Sigmoid colon (tissue), 7 donors: ENCODE data around the gene PTPN1. TPM values are rescaled to one million over a fixed set of nuclear protein-coding genes. Genes with fewer than 3 reads are reported as not detected.
"Not testable (repeated sequence)": the region's sequence is repeated elsewhere in the genome, so short reads cannot be mapped to it uniquely, and the experiment has no call there.

Experiments used
- DNase-seq: peaks from one replicate; pipeline ENCODE4 v3.0.0-alpha.2; 2019
- H3K27ac ChIP-seq, 4 donors: fragments of 200-600 bp; sonication (generic); one replicate each; pipeline ENCODE4 v1.5.1; 2016 to 2019; ENCODE audit warnings: mild to moderate bottlenecking in 1 of 4
- H3K27me3 ChIP-seq, 3 donors: fragments of 200-600 bp; sonication (generic); one replicate each; pipeline ENCODE4 v1.5.1; 2019; ENCODE audit warnings: mild to moderate bottlenecking in 1 of 3
- H3K36me3 ChIP-seq, 4 donors: fragments of 200-600 bp; sonication (generic); one replicate each; pipeline ENCODE4 v1.5.1; 2016 to 2019
- H3K4me1 ChIP-seq, 4 donors: fragments of 200-600 bp; sonication (generic); one replicate each; pipeline ENCODE4 v1.5.1; 2017 to 2019
- H3K4me3 ChIP-seq, 4 donors: fragments of 200-600 bp; sonication (generic); one replicate each; pipeline ENCODE4 v1.5.1; 2017 to 2019; ENCODE audit warnings: mild to moderate bottlenecking in 2 of 4, moderate library complexity in 1 of 4
- H3K9me3 ChIP-seq, 4 donors: fragments of 200-600 bp in 3 of 4; sonication (generic) in 3 of 4; one replicate each; pipeline versions ENCODE4 v1.5.1 to v1.6.1; 2013 to 2019
- CTCF ChIP-seq, 4 experiments: fragments of 450-650 bp in 3 of 4; fragments of 200-600 bp in 1 of 4; IDR thresholded peaks; one replicate each; pipeline ENCODE4 v1.5.1; 2016 to 2019; ENCODE audit warnings: antibody characterized with exemption in 4 of 4, mild to moderate bottlenecking in 3 of 4, moderate library complexity in 2 of 4
- EP300 ChIP-seq, 4 donors: sonication (generic); formaldehyde crosslinking; IDR thresholded peaks; one replicate each; pipeline ENCODE4 v1.6.1; 2017; ENCODE audit warnings: antibody characterized with exemption in 4 of 4
- POLR2A ChIP-seq, 2 donors: fragments of 450-650 bp; IDR thresholded peaks; one replicate each; pipeline ENCODE4 v1.6.1; 2016; ENCODE audit warnings: antibody characterized with exemption in 2 of 2, mild to moderate bottlenecking in 2 of 2, moderate library complexity in 2 of 2
- POLR2AphosphoS5 ChIP-seq, 4 donors: sonication (generic); formaldehyde crosslinking; IDR thresholded peaks; one replicate each; pipeline ENCODE4 v1.6.1; 2017; ENCODE audit warnings: antibody characterized with exemption in 4 of 4
- WGBS, 2 donors: extraction: QIAGEN DNeasy Blood & Tissue Kit; methylation state at CpG; one replicate each; pipeline ENCODE4 v1.1.7; 2013; 5-methylcytosine and 5-hydroxymethylcytosine counted together
- intact Hi-C: fragments of 100-400 bp; cut with DNase I; formaldehyde crosslinking; loops from one replicate; pipeline ENCODE4 v1.15.1; 2023
- polyA plus RNA-seq, 3 donors: library from polyadenylated mRNA; stranded (reverse); fragments of 200-250 nt; gene quantifications; one replicate each; pipeline ENCODE4 v1.2.3, GENCODE V29; 2013
- total RNA-seq, 4 donors: library from RNA; depleted of rRNA; stranded (reverse); fragments of >200 nt; gene quantifications; one replicate each; pipeline ENCODE4 v1.1.0, GENCODE V29; 2016
- donor health status: healthy with polysubstance abuse.
- donor health status: Bipolar disorder and iron deficiency.
- donor health status: healthy.

Gene PTPN1
- total and polyA plus RNA-seq, 7 donors = 14.4 to 41.5 (median 23.6) TPM

- Histone ChIP-seq H3K9me3 (peaks cover 0 to 6% (median 4%) of the 10 kb centered on the region in 4 donors), H3K4me3 (no peak overlapping the region), H3K36me3 (no peaks in the 10 kb centered on the region), H3K27ac (no peak overlapping the region), H3K27me3 (no peaks in the 10 kb centered on the region), H3K4me1 (no peaks in the 10 kb centered on the region)
- DNase-seq = no peak
- intact Hi-C loops = no loop called here
- no peak for TF ChIP-seq CTCF (IDR thresholded peaks at IDR 0.05)
- no peak for TF ChIP-seq POLR2A (IDR thresholded peaks at IDR 0.05)
- TF ChIP-seq EP300 (IDR thresholded peaks at IDR 0.05) = no peak
- 95 to 97% methylated on average over 1 of the region's 1 CpG for WGBS, 2 donors
Measured at GRCh38 chr20:50618537-50618936, 108.4 kb downstream of the PTPN1 start.

DNA sequence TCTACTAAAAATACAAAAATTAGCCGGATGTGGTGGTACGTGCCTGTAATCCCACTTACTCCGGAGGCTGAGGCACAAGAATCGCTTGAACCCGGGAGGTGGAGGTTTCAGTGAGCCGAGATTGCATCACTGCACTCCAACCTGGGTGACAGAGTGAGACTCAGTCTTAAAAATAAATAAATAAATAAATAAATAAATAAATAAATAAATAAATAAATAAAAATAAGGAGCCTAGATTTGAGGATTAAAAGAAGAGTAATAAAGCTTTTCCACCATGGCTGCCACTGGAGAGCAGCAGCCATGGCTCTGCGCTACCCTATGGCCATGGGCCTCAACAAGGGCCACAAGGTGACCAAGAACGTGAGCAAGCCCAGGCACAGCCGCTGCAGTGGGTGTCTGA, 110.3 kb downstream of the PTPN1 start:
- H3K27ac ChIP-seq, intact Hi-C loops, H3K27me3 ChIP-seq, H3K36me3 ChIP-seq, H3K9me3 ChIP-seq, DNase-seq, H3K4me3 ChIP-seq, H3K4me1 ChIP-seq: not testable (repeated sequence)
- 96 to 97% methylated on average over 9 of the region's 9 CpGs for WGBS, 2 donors

DNA sequence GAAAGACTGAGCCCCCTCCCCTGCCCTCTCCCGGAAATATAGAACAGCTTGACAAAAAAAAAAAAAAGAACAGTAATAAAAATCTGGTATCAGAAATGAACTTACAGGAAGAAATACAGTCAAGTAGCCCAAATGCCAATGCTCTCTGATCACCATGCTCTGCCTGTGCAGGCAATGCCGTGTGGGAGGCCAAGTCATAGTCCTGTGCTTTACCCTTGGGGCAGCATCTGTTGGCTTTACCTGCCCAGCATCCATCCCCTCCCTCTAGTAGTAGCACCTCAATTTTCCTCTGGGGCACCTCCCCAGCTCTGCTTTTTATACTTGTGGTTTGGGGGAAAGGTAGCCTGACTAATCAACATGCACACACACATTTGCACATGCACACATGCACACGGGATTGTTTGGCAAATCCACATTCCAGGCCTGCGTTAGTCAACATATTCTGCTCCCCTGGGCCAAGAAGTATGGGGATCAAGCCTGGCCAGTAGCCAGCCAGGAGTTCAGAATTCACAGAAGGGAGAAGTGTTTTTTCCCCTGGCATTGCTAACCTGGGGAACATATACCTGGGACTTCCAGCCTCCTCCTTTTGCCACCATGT, 111.0 kb downstream of the PTPN1 start:
- Histone ChIP-seq H3K9me3 (peaks cover 0 to 6% (median 4%) of the 10 kb centered on the region in 4 donors), H3K36me3 (no peaks in the 10 kb centered on the region), H3K4me3 (no peak overlapping the region), H3K27ac (no peak overlapping the region), H3K4me1 (peaks cover 0 to 7% (median 2%) of the 10 kb centered on the region in 4 donors), H3K27me3 (no peaks in the 10 kb centered on the region)
- intact Hi-C loops = no loop called here
- DNase-seq = no peak
- 71 to 93% methylated on average over 4 of the region's 4 CpGs for WGBS, 2 donors
- TF ChIP-seq POLR2A (IDR thresholded peaks at IDR 0.05) (no peak), CTCF (IDR thresholded peaks at IDR 0.05) (no peak), POLR2AphosphoS5 (IDR thresholded peaks at IDR 0.05) (no peak), EP300 (IDR thresholded peaks at IDR 0.05) (no peak)

DNA sequence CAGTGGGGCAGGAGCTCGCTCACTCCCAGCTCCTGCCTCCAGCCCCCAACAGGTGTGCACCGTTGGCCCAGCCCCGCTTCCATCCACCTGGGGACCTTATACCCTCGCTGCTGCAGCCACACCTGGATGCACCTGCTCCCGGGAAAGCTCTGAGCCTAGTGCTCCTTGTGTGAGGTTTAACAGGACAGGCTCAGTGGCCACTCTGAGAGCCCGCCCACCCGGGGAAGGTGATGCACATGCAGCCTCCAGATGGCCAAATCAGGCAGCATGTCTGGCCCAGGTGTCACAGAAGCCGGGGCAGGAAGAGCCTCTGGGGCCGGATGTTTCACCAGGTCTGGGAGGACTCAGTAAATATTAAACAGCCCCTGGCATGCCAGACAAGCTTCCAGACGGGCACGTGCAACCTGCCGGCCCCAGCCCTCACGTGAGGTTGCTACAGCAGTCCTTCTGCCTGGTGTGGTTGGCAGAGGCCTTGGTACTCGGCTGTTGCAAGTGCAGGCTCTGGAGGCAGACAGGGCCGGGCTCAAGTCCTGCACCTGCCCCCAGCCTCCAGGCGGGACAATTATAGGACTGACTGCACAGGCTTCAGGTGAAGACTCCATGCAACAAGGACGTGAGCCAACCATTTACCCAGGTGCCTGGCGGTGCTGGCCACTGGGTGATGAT, 114.3 kb downstream of the PTPN1 start:
- TF ChIP-seq POLR2A (IDR thresholded peaks at IDR 0.05) (no peak), CTCF (IDR thresholded peaks at IDR 0.05) (no peak), EP300 (IDR thresholded peaks at IDR 0.05) (no peak), POLR2AphosphoS5 (IDR thresholded peaks at IDR 0.05) (no peak)
- H3K27ac ChIP-seq = no peak overlapping the region
- H3K36me3 ChIP-seq = no peaks in the 10 kb centered on the region
- intact Hi-C loops = no loop called here
- DNase-seq = no peak
- peaks cover 0 to 6% (median 4%) of the 10 kb centered on the region in 4 donors for H3K9me3 ChIP-seq
- H3K27me3 ChIP-seq = no peaks in the 10 kb centered on the region
- 32 to 75% methylated on average over 18 of the region's 18 CpGs for WGBS, 2 donors
- no peak overlapping the region for H3K4me3 ChIP-seq
- H3K4me1 ChIP-seq = peaks cover 0 to 11% (median 4%) of the 10 kb centered on the region in 4 donors

DNA sequence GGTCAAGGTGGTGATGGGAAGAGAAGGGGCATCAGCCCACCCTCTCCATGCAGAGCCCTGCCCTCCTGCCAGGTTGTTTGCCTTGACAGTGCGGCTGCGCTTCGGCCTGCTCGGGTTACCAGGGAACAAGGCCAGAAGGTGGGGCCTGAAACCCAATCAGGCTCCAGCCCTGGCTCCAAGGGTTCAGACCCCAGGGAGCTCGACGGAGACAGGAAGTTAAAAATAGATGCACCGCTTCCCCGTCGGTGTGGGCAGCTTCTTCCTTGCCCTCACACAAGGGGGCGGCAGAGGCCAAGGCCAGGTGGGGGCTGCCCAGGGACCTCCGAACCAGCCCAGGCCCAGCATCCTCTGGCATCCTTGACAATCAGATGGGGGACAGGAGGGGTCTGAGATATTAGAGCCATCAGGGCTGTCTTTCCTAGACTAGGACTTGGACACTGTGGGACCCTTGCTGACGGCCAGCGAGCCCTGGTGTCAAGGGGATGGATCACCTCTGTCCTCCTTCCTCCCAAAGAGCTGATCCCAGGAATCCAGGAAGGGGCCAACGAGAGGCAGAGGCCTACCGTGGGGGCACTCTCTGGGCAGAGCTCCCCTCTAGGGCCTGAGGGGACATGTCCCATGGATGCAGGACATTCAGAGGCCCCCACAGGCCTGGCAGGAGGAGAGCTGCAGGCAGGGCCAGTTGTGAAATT, 115.9 kb downstream of the PTPN1 start:
- H3K4me1 ChIP-seq = peaks cover 0 to 11% (median 4%) of the 10 kb centered on the region in 4 donors
- TF ChIP-seq POLR2AphosphoS5 (IDR thresholded peaks at IDR 0.05) = peak in 1 of 4 donors; percentile 10
- TF ChIP-seq POLR2A (IDR thresholded peaks at IDR 0.05) = no peak
- TF ChIP-seq CTCF (IDR thresholded peaks at IDR 0.05) = peak; percentile 38 to 79 (median 55)
- H3K27ac ChIP-seq = peak overlapping the region; percentile 5 to 32 (median 18)
- intact Hi-C loops = loop anchor here (2.0 kb wide), 1 partner anchor 119 kb away; no protein-coding TSS in a partner anchor
- DNase-seq = peak; percentile 89
- peaks cover 0 to 5% (median 2%) of the 10 kb centered on the region in 4 donors for H3K9me3 ChIP-seq
- 50 to 52% methylated on average over 15 of the region's 15 CpGs for WGBS, 2 donors
- H3K4me3 ChIP-seq = no peak overlapping the region
- H3K27me3 ChIP-seq = no peaks in the 10 kb centered on the region
- H3K36me3 ChIP-seq = no peaks in the 10 kb centered on the region
